CD4-positive, alpha-beta T cell treated with Interleukin-6 for 4 hours (primary cell): ENCODE measurements around the gene NGDN.

Experiments used
- DNase-seq: peaks from one replicate; pipeline ENCODE4 v3.0.0-alpha.2; 2020; ENCODE audit warnings: mixed read lengths

Gene NGDN

GRCh38 chr14:23478109-23478759, 8.7 kb downstream of the NGDN start:
- peak; percentile 79 for DNase-seq

- no peak for DNase-seq
These were observed 12.0 kb downstream of the NGDN start for GRCh38 chr14:23481362-23481970.

- no peak for DNase-seq
These were observed 12.7 kb downstream of the NGDN start for GRCh38 chr14:23481979-23482822.

DNA sequence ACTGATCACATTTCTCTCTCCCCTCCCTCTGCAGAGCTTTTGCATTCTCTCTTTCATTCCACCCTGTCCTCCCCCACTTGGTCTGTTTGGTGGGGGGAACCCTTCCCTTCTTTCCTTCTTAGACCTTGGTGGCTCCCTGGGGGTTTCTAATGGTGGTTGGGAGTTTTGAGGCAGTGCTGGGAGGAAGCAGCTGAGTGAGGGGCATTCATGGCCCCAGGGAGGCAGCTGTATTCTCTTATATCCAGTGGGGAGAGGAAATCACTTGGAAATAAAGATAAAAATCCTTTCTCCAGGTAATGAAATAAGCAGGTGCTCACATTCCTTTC, 13.3 kb downstream of the NGDN start:
- DNase-seq = no peak

GRCh38 chr14:23483236-23483854, 13.8 kb downstream of the NGDN start:
- no peak for DNase-seq

GRCh38 chr14:23485326-23485725, 15.8 kb downstream of the NGDN start:
- DNase-seq = no peak

DNA sequence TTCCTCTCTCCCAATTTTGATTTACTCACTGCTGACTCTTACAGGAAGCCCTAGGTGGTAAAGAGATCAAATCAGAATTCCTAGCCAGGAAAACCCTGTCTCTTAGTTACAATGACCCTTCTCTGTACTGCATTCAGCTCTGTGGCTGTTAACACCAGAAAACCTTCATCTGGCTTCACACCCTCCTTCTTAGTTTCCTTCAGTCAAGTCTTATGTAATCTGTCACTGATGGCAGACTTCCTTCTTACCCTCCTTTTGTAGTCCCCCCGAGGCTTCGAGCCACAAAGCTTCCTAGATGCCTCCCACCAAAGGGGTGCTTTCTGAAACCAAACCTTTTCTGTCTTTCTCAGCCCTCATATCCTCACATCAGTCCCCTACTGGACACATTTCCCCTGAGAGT, 16.5 kb downstream of the NGDN start:
- DNase-seq = no peak

- no peak for DNase-seq
These were observed 17.7 kb downstream of the NGDN start for GRCh38 chr14:23487216-23487615.

GRCh38 chr14:23492618-23493272, 23.2 kb downstream of the NGDN start:
- no peak for DNase-seq

DNA sequence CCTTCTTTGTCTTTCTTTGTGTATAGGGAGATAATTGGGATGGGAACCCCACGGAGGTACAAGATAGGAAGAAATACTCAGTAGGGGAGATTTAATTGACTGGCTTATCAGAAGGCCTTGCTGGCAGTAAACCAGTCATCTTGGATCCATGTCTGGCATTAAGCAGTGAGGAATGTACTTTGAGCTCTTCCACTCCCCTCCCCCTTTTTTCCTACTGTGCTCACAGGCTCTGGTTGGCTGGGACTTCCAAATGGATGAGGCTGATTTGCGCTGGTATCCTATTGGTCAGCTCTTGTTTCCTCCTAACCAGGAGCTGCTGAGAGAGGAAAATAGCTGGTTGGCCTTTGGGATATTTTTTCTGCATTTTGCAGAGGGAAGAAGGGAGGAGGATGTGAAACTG, 24.7 kb downstream of the NGDN start:
- no peak for DNase-seq

DNA sequence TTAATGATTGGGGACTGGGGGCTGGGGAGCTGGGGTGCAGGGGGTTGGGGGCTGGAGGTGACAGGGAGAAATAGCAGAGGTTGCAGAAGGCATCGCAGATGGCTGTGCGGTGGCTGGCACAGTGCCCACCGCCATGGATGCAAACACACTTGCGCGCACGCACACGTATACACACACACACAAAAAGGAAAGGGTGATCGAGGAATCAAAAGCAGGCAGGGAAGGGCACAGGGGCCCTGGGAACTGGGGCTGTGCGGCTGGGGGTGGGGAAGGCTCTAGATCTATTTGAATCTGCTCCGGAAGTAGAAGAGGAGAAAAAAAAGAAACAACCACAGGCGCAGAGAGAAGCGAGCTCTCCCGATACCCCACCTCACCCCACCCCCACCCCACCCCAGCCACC, 42.7 kb downstream of the NGDN start:
- DNase-seq = peak; percentile 38

DNA sequence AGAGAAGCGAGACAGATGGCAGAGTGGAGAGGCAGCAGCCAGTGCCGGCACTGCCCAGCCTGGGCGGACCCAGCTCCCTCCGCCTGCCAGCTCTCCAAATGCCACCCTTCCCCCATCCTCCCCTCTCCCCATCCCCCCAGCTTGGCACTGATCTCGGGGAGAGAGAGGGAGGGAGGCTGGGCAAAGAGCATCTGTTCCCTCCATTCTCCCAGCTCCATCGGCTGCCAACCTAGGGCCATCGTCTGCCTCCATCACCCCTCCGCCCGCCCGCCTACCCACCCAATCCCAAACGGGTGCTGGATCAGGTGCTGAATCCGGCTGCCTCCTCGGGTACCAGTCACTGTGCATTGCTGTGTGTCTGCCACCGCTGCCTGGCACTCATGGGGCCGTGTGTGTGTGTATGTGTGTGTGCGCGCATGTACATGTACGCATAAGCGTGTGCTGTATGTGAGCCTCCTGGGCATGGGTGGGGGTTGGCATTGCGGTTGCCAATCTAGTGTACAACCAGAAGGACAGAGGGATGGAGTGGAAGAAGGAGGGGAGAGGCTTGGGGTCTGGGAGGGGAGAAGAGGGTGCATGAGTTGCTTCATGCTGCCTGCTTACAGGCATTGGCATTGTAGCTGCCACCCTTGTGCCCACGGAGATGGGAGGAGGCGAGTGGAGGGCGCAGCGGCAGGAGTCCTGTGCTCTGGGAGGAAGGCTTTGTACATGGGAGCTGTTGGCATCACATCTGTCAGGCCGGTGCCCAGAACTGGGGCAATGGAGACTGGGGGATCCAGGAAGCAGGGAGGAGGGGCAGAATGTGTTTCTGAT, 43.7 kb downstream of the NGDN start:
- no peak for DNase-seq

GRCh38 chr14:23513818-23514643, 44.5 kb downstream of the NGDN start:
- DNase-seq = no peak

- no peak for DNase-seq
These were observed 45.1 kb downstream of the NGDN start for GRCh38 chr14:23514644-23514957.

DNA sequence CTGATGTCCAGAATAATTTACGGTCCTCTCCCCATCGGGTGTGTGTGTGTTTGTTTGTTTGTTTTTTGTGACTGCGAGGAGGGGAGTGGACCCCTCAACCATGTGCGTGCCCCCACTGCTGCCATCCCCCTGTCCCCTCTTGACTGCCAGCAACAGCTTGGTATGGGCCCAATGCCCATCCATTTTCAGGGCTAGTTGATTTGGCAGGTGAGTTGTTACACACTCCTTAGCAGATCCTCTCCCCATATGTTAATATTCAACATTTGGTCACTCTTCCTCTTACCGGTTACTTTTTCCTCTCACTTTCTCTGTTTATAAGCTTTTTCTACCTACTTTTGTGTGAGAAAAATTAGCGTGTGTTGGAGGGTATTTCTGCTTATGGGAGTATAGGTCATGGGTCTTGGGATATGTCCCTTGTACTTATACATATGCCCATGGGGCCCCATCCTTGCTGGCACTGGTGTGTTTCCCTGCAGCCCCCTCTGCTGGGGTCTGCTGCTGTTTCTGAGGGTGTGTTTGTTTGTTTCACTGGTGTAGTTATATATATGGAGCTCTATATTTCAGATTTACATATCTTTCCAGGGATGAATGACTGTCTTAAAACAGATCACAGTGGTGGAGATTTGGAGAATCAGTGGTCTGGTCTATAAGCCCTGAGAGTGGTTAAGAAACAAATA, 48.3 kb downstream of the NGDN start:
- DNase-seq = no peak

GRCh38 chr14:23518709-23519108, 49.2 kb downstream of the NGDN start:
- no peak for DNase-seq

DNA sequence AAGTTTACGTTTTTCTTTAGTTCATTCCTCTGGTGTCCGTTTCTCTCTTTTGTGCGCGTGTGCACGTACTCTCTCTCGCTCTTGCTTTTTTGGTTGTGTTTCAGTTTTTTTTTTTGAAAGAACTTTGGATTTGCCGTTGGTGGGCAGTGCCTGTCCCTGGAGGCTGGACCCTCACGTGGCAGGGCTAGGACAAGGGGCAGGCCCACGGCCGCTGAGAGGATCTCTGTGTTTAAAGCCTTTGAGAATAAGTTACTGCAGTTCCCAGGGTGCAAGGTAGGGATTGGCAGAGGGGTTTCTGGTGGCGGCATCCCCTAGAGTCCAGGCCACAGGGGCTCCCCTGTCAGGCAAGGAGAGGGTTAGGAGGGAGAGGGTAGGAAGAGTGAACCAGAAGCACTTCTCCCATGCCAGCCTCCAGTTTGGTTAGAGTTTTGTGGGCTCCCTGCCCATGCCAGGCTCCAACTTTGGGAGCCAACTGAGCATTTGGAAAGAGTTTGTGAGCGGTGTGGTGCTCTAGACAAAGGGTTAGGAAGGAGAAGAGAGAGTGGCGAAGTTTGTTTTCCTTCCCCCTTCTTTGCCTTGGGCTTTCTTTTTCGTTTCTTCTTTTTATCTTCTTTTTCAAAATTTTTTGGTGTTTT, 51.5 kb downstream of the NGDN start:
- no peak for DNase-seq

DNA sequence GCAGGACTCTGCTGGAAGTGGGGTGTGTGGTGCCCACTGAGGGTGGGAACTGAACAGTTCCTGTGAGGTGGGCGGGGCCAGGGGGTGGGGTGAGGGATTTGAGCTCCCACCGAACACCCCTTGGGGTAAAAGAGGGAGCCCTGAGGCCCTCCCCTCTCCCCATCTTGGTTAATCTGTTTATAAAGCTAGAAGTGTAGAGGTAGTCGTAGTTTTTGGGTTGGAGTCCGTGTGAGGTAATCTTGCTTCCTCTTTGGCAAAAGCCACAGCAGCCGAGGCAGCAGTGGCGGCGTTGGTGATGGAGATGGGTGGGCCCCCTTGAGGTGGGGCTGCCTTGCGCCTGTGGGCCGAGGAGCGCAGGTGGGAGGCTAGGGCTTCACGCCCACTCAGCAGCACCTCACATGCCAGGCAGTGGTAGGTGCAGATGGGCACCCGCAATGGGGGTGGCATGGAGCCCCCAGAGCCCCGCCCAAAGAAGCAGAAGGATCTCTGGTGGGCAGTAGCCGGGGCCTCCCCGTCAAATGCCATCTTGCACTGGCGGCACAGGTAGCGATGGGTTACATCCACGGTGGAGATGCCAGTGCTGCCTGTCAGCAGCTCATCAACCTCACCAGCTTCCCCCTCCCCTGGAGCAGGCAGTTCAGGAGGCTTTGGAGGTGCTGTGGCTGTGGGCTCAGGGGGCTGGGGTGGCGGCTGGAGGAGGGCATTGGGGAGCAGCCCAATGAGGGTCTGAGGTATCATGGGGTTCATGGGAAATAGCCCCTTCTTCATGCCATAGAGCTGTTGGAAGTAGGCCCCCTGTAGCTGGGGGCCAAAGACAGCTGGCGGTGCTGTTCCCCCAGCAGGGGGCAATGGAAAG, 52.5 kb downstream of the NGDN start:
- DNase-seq = no peak

DNA sequence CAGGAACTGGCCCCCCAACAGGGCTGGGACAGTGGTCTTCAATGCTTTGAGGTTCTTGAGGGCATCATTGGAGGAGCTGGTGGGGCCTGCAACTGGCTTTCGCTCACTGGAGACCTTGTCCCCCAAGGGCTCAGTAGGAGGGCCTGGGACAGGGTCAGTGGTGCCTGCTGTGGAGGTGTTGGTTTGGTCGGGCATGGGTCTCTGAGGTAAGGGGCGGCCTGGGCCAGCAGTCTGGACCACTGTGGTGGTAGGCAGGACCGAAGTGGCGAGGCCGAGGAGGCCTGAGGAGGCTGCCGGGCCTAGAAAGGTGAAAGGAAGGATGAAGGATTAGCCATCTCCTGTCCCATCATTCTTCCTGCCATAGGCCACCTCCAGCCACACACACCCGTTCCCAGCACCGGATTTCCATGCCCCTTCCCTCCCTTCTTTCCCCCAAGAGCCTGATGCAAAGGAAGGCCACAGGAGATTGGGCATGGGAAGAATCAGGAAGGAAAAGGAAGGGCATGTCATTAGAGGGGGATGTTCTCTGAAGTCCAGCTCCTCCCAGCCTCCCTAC, 53.2 kb downstream of the NGDN start:
- no peak for DNase-seq
